Urinary bladder (tissue), 4 donors: Measurements from ENCODE around the gene STK24. TPM values are rescaled to one million over a fixed set of nuclear protein-coding genes. Genes with fewer than 3 reads are reported as not detected.

Experiments
- DNase-seq: peaks from one replicate; pipeline ENCODE4 v3.0.0-alpha.2; 2015; ENCODE audit errors: extremely low spot score
- H3K27ac ChIP-seq: one replicate; pipeline ENCODE4 v1.5.1; 2013; ENCODE audit warnings: low read depth, mild to moderate bottlenecking, moderate library complexity
- H3K36me3 ChIP-seq: one replicate; pipeline ENCODE4 v1.6.1; 2013; ENCODE audit warnings: mild to moderate bottlenecking, moderate library complexity; ENCODE audit not compliant: insufficient read depth
- H3K4me1 ChIP-seq: one replicate; pipeline ENCODE4 v1.6.1; 2013; ENCODE audit warnings: mild to moderate bottlenecking, moderate library complexity; ENCODE audit not compliant: insufficient read depth
- H3K4me3 ChIP-seq: one replicate; pipeline ENCODE4 v1.5.1; 2013; ENCODE audit warnings: low read depth, low read length
- WGBS: extraction: QIAGEN DNeasy Blood & Tissue Kit; methylation state at CpG from one replicate; pipeline ENCODE4 v1.1.7; 2013; 5-methylcytosine and 5-hydroxymethylcytosine counted together
- polyA plus RNA-seq: library from polyadenylated mRNA; stranded (reverse); fragments of 200-250 nt; gene quantifications from one replicate; pipeline ENCODE4 v1.2.3, GENCODE V29; 2013
- total RNA-seq: library from RNA; depleted of rRNA; stranded (reverse); fragments of >200 nt; gene quantifications from one replicate; pipeline ENCODE4 v1.2.3, GENCODE V29; 2014
- donor health status: healthy with polysubstance abuse.
- donor health status: healthy.

Gene STK24
- total and polyA plus RNA-seq, 2 donors, result 73.4 to 110 TPM

DNA sequence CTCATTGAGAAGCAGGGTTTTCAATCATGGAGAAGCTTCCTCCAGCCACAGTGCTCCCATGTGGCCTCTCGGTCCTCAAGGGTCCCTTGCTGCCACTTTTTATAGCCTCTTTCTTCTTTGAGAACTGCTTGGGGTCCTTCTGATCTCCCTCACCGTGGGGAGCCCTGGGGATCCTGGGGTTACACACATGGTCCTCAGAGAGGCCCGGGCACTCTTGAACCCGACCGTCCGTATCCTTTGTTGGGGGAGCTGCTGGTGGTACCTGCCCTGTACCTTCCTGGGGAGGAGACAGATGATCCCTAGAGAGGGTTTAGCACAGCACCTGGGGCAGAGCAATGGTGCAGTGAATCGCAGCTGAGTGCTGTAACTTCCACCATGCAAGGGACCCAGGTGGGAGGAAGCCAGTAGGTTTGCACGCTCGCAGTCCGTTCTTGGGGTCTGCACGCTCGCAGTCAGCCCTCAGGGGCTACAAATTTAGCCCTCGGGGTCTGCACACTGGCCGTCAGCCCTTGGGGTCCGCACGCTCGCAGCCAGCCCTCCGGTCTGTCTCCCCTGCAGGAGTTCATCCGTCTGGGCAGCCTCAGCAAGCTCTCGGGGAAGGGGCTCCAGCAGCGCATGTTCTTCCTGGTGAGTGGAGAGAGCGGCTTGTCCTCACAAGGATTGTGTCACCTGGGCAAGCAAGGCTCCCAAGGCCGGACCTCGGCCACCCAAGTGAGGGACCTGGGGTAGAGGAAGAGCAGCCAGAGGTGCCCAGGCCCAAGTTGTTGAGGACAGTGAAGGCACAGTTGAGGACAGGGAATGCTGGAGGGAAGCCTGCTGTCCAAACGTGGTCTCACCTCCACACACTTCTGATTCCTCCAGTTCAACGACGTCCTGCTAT is 138.4 kb downstream of the STK24 start:
- Histone ChIP-seq H3K4me1 (no peaks in the 10 kb centered on the region), H3K36me3 (no peaks in the 10 kb centered on the region), H3K27ac (no peak overlapping the region), H3K4me3 (no peak overlapping the region)
- no peak for DNase-seq
- WGBS, result 94% methylated on average over 27 of the region's 27 CpGs

- no peaks in the 10 kb centered on the region for H3K4me1 ChIP-seq
- no peak overlapping the region for H3K27ac ChIP-seq
- 82% methylated on average over 12 of the region's 12 CpGs for WGBS
- H3K36me3 ChIP-seq, result no peaks in the 10 kb centered on the region
- no peak for DNase-seq
- H3K4me3 ChIP-seq, result no peak overlapping the region
Measured at GRCh38 chr13:98436233-98436910, 140.5 kb downstream of the STK24 start.

DNA sequence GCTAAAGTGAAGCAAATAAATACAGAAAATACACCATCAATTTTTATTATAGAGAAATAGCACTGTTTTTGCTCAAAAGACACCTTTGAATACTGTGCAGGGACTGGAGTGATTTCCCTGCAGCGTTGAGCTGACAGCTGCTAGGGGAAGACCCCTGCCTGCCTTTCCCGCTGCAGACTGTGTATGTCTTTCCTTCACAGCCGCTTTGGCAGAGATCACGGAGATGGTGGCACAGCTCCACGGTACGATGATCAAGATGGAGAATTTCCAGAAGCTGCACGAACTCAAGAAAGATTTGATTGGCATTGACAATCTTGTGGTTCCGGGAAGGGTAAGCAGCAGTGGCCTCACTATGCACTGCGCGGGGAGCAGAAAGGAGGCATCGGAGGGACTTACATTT is 141.5 kb downstream of the STK24 start:
- no peak for DNase-seq
- no peaks in the 10 kb centered on the region for H3K4me1 ChIP-seq
- H3K27ac ChIP-seq, result no peak overlapping the region
- 77% methylated on average over 11 of the region's 11 CpGs for WGBS
- H3K4me3 ChIP-seq, result no peak overlapping the region
- H3K36me3 ChIP-seq, result no peaks in the 10 kb centered on the region

DNA sequence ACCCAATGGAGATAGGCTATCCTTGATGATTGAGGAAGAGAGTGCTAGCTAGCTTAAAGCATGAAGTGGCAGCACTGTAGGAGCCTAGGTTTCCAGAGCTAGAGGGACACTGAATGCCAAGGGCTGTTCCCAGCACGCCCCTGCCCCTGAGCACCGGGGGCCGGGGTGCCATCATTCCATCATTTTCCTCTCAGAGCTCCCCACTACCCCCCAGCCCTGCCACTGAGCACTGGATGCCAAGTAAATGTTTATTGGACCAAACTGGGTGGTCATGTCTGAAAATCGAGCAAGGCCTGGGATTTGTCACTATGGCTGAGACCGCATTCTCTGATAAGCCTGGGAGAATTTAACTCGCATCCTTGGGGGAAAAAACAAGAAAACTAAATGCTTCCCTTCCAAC is 142.8 kb downstream of the STK24 start:
- no peak overlapping the region for H3K27ac ChIP-seq
- no peaks in the 10 kb centered on the region for H3K36me3 ChIP-seq
- no peak for DNase-seq
- no peaks in the 10 kb centered on the region for H3K4me1 ChIP-seq
- H3K4me3 ChIP-seq, result no peak overlapping the region
- 76% methylated on average over 6 of the region's 6 CpGs for WGBS

GRCh38 chr13:98433654-98434053 is 143.3 kb downstream of the STK24 start:
- WGBS, result 92% methylated on average over 10 of the region's 10 CpGs
- Histone ChIP-seq H3K36me3 (no peaks in the 10 kb centered on the region), H3K4me1 (no peaks in the 10 kb centered on the region), H3K27ac (no peak overlapping the region), H3K4me3 (no peak overlapping the region)
- DNase-seq, result no peak

GRCh38 chr13:98432638-98433037 is 144.3 kb downstream of the STK24 start:
- DNase-seq, result no peak
- WGBS, result 97% methylated on average over 11 of the region's 11 CpGs
- H3K27ac ChIP-seq, result no peak overlapping the region
- H3K4me3 ChIP-seq, result no peak overlapping the region
- H3K36me3 ChIP-seq, result no peaks in the 10 kb centered on the region
- no peaks in the 10 kb centered on the region for H3K4me1 ChIP-seq

DNA sequence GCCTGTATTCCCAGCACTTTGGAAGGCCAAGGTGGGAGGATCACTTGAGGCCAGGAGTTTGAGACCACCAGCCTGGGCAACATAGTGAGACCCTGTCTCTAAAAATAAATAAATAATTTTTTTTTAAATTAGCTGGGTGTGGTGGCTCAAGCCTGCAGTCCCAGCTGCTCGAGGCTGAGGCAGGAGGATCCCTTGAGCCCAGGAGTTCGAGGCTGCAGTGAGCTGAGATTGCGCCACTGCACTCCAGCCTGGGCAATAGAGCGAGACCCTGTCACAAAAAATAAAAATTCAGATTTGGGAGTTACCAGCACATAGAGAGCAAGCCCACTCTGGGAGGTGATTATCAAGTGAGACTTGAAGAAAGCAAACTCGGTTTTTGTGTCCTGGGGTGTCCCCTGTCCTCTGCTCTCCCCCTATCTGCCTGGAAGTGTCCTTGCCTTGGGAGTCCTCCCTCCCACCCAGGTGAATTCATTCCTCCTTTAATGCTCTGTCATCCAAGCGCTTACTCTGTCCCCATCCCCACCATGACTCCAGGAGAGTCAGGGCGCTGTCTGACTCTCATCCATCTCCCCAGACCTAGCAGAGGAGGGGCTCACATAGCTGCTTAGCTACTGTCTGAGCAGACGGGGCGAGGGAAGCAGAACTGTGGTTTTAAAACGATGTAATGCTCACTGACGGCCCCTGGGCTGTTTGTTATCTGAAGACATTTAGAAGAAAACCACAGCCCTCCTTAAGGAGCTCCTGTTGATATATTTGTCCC is 146.8 kb downstream of the STK24 start:
- WGBS, result 80% methylated on average over 11 of the region's 11 CpGs

DNA sequence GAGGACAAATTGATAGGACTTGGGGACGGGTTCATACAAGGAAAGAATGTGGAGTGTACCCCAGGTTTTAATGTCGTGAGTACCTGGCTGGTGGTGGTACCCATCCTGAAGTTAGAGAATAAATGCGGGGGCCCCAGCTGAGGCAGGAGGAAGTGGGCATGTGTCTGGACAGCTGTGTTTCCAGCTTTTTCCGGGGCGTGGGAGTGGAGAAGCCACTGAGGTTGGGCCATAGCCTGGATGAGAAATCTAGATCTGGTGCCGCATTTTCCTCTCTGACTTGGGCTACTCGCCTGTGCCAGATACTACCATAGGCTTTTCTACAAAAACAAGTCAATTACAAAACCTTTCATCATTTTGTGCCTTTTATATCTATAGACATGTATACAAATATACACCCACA is 147.4 kb downstream of the STK24 start:
- Histone ChIP-seq H3K27ac (no peak overlapping the region), H3K4me1 (no peaks in the 10 kb centered on the region), H3K36me3 (no peaks in the 10 kb centered on the region), H3K4me3 (no peak overlapping the region)
- WGBS, result 94% methylated on average over 7 of the region's 7 CpGs
- DNase-seq, result no peak

More for the DNA sequence above, 146.8 kb downstream of the STK24 start:
- Histone ChIP-seq H3K4me3 (no peak overlapping the region), H3K27ac (no peak overlapping the region), H3K4me1 (no peaks in the 10 kb centered on the region), H3K36me3 (no peaks in the 10 kb centered on the region)
- no peak for DNase-seq

GRCh38 chr13:98429081-98429480 is 147.8 kb downstream of the STK24 start:
- H3K4me1 ChIP-seq, result no peaks in the 10 kb centered on the region
- 82% methylated on average over 10 of the region's 10 CpGs for WGBS
- H3K36me3 ChIP-seq, result no peaks in the 10 kb centered on the region
- no peak for DNase-seq
- H3K27ac ChIP-seq, result no peak overlapping the region
- no peak overlapping the region for H3K4me3 ChIP-seq

- no peaks in the 10 kb centered on the region for H3K36me3 ChIP-seq
- no peak overlapping the region for H3K4me3 ChIP-seq
- H3K27ac ChIP-seq, result no peak overlapping the region
- no peak for DNase-seq
- WGBS, result 93% methylated on average over 15 of the region's 15 CpGs
- no peaks in the 10 kb centered on the region for H3K4me1 ChIP-seq
Measured at GRCh38 chr13:98428256-98428966, 148.5 kb downstream of the STK24 start.

DNA sequence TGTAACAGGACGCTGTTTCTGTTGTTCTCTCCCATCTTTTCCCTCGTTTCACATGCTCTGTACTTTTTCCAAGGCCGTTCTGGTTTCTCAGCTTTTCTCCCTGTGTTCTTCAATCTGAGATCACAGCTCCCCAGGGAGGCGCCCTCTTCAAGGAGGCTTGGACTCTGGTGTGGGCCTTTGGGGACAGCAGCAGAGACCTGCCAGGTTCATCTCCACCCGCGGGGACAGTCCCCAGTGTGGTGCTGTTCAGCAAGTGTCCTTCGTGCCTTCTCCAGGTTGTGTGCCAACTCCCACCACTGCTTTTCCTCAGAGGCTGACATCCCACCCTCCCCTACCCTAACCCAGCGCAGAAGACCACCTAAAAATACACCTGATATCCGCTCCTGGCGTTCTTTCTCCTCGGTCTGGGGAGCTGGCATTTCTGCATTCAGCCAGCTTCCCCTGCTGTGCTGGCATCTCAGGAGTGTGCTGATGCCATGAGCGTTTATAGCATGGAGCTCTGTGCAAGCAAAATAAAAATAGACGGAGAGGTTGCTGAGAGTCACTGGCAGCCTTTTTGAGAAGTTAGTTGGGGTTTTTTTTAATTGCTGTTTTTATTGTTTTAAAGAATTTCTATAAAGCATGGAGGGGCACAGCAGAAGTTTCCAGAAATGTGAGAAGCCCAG is 149.4 kb downstream of the STK24 start:
- Histone ChIP-seq H3K36me3 (no peaks in the 10 kb centered on the region), H3K4me1 (no peaks in the 10 kb centered on the region), H3K4me3 (no peak overlapping the region), H3K27ac (no peak overlapping the region)
- no peak for DNase-seq
- 85% methylated on average over 13 of the region's 13 CpGs for WGBS

GRCh38 chr13:98423417-98423816 is 153.5 kb downstream of the STK24 start:
- H3K4me3 ChIP-seq, result no peak overlapping the region
- H3K4me1 ChIP-seq, result no peaks in the 10 kb centered on the region
- no peak for DNase-seq
- WGBS, result 86% methylated on average over 7 of the region's 7 CpGs
- H3K36me3 ChIP-seq, result no peaks in the 10 kb centered on the region
- H3K27ac ChIP-seq, result no peak overlapping the region

GRCh38 chr13:98422046-98422445 is 154.9 kb downstream of the STK24 start:
- H3K4me3 ChIP-seq, result no peak overlapping the region
- DNase-seq, result no peak
- WGBS, result 93% methylated on average over 9 of the region's 9 CpGs
- H3K27ac ChIP-seq, result no peak overlapping the region
- no peaks in the 10 kb centered on the region for H3K4me1 ChIP-seq
- H3K36me3 ChIP-seq, result no peaks in the 10 kb centered on the region
